Prostate gland (tissue), 2 donors: ENCODE results near the gene GAK.

Source experiments
- POLR2A ChIP-seq: fragments of 450-650 bp; IDR thresholded peaks from one replicate; pipeline ENCODE4 v1.6.1; 2016; ENCODE audit warnings: antibody characterized with exemption, mild to moderate bottlenecking
- POLR2AphosphoS5 ChIP-seq: sonication (generic); formaldehyde crosslinking; IDR thresholded peaks from one replicate; pipeline ENCODE4 v1.6.1; 2017; ENCODE audit warnings: antibody characterized with exemption
- TF ChIP-seq, protein P1 (sequence below), 4 experiments: fragments of 200-600 bp in 2 of 4; fragments of 450-650 bp in 2 of 4; sonication (generic) in 2 of 4; IDR thresholded peaks; 1 replicate in 3 of 4; 2 replicates in 1 of 4; pipeline ENCODE4 v1.5.1; 2016 to 2019; ENCODE audit warnings: antibody characterized with exemption in 4 of 4, mild to moderate bottlenecking in 2 of 4, moderate library complexity in 2 of 4

DNA sequence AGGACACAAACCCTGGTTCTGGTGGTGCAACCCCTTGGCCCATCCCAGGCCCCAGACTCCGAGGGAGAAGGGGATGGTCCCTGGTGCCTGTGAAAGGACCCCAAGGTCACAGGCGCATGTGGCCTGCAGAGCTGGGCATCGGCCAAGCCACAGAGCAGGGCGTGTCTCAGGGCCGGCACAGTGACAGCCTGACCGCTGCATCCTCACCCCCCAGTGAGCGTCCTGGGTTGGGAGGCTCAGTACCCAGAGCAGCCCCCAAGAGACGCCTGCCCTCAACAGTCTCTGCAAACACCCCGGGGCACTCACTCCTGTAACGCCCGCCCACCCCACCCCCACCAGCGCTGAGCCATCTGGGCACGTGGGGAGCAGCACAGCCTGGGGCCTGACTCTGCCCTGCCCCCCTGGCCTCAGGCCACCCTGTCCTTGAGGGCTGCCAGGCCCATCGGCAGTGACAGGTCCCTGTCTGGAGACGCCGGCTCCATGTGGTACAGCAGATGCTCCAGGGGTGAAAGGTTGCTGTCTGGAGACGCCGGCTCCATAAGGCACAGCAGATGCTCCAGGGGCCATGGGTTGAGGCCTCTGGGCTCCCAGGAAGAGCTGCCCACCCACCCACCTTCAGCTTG lies 81.7 kb downstream of the GAK start:
- TF ChIP-seq, protein P1, sequence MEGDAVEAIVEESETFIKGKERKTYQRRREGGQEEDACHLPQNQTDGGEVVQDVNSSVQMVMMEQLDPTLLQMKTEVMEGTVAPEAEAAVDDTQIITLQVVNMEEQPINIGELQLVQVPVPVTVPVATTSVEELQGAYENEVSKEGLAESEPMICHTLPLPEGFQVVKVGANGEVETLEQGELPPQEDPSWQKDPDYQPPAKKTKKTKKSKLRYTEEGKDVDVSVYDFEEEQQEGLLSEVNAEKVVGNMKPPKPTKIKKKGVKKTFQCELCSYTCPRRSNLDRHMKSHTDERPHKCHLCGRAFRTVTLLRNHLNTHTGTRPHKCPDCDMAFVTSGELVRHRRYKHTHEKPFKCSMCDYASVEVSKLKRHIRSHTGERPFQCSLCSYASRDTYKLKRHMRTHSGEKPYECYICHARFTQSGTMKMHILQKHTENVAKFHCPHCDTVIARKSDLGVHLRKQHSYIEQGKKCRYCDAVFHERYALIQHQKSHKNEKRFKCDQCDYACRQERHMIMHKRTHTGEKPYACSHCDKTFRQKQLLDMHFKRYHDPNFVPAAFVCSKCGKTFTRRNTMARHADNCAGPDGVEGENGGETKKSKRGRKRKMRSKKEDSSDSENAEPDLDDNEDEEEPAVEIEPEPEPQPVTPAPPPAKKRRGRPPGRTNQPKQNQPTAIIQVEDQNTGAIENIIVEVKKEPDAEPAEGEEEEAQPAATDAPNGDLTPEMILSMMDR (IDR thresholded peaks at IDR 0.05) = no peak
- no peak for TF ChIP-seq POLR2AphosphoS5
- TF ChIP-seq POLR2A = no peak
